HG03139 (cell line): ENCODE measurements around the gene LAMC1.

ENCODE experiments used
- ATAC-seq: cut with Tn5 transposase; IDR thresholded peaks from one replicate; pipeline ENCODE4 v1.9.1; 2021; ENCODE audit not compliant: unreplicated experiment

LAMC1 gene

GRCh38 chr1:183077097-183077496, 53.9 kb downstream of the LAMC1 start:
- no peak for ATAC-seq

GRCh38 chr1:183079712-183080388, 56.6 kb downstream of the LAMC1 start:
- no peak for ATAC-seq

GRCh38 chr1:183080406-183080805, 57.2 kb downstream of the LAMC1 start:
- no peak for ATAC-seq

GRCh38 chr1:183081402-183082120, 58.3 kb downstream of the LAMC1 start:
- no peak for ATAC-seq

GRCh38 chr1:183082650-183083049, 59.4 kb downstream of the LAMC1 start:
- no peak for ATAC-seq

GRCh38 chr1:183087001-183087400, 63.8 kb downstream of the LAMC1 start:
- ATAC-seq: no peak

GRCh38 chr1:183089025-183089639, 65.9 kb downstream of the LAMC1 start:
- ATAC-seq: no peak

- ATAC-seq: no peak
These were observed 67.3 kb downstream of the LAMC1 start for GRCh38 chr1:183090391-183091006.

GRCh38 chr1:183091181-183091580, 68.0 kb downstream of the LAMC1 start:
- ATAC-seq: no peak

- no peak for ATAC-seq
These were observed 69.1 kb downstream of the LAMC1 start for GRCh38 chr1:183092350-183092749.

- ATAC-seq: no peak
These were observed 69.9 kb downstream of the LAMC1 start for GRCh38 chr1:183093066-183093668.

GRCh38 chr1:183093786-183094298, 70.6 kb downstream of the LAMC1 start:
- ATAC-seq: no peak

GRCh38 chr1:183094351-183094750, 71.1 kb downstream of the LAMC1 start:
- ATAC-seq: no peak

- no peak for ATAC-seq
These were observed 73.1 kb downstream of the LAMC1 start for GRCh38 chr1:183096351-183096750.

GRCh38 chr1:183096894-183097293, 73.7 kb downstream of the LAMC1 start:
- ATAC-seq: no peak

- ATAC-seq: no peak
These were observed 74.3 kb downstream of the LAMC1 start for GRCh38 chr1:183097438-183098051.

- ATAC-seq: no peak
These were observed 75.1 kb downstream of the LAMC1 start for GRCh38 chr1:183098317-183098716.

- no peak for ATAC-seq
These were observed 77.2 kb downstream of the LAMC1 start for GRCh38 chr1:183100361-183100974.

GRCh38 chr1:183101081-183101480, 77.9 kb downstream of the LAMC1 start:
- no peak for ATAC-seq

GRCh38 chr1:183101841-183102276, 78.6 kb downstream of the LAMC1 start:
- ATAC-seq: no peak
